Bronchial epithelial cell (primary cell): Measurements from ENCODE around the gene CSAD. TPM values are rescaled to one million over a fixed set of nuclear protein-coding genes. Genes with fewer than 3 reads are reported as not detected.
A peak's percentile ranks its signal among the peaks of the same experiment; 100 is the strongest.

Source experiments
- DNase-seq: peaks from one replicate; pipeline ENCODE4 v3.0.0-alpha.2; 2010; ENCODE audit warnings: low read depth
- FAIRE-seq: peaks from 2 replicates; lab custom pipeline; 2011; peaks lifted over from hg19 to GRCh38; lab: Jason Lieb, UNC
- H3K27me3 ChIP-seq: 2 replicates; pipeline ENCODE4 v1.5.1; 2011; ENCODE audit warnings: low read length; ENCODE audit not compliant: control insufficient read depth, insufficient read depth
- H3K36me3 ChIP-seq: 2 replicates; pipeline ENCODE4 v1.5.1; 2011; ENCODE audit warnings: low read length; ENCODE audit not compliant: control insufficient read depth, insufficient read depth
- H3K4me3 ChIP-seq: 2 replicates; pipeline ENCODE4 v1.5.1; 2011; ENCODE audit warnings: mild to moderate bottlenecking, low read depth, low read length, control low read depth
- CTCF ChIP-seq: IDR thresholded peaks from 2 replicates; pipeline ENCODE4 v1.5.1; 2011; ENCODE audit warnings: mild to moderate bottlenecking, moderate library complexity, low read length, control low read depth, inconsistent platforms; ENCODE audit not compliant: insufficient read depth, severe bottlenecking
- total RNA-seq: library from RNA; depleted of rRNA; stranded (reverse); fragments of >200 nt; gene quantifications from 2 replicates; pipeline ENCODE4 v1.2.1, GENCODE V29; 2014

The CSAD gene
- total RNA-seq, 1 donor from 2014 or later: 6.6 TPM

GRCh38 chr12:53214687-53215455, 34.1 kb upstream of the CSAD start:
- no peak for DNase-seq
- no peak for FAIRE-seq
- Histone ChIP-seq H3K27me3 (no peaks in the 10 kb centered on the region), H3K4me3 (no peak overlapping the region), H3K36me3 (peaks cover 55% of the 10 kb centered on the region)
- TF ChIP-seq CTCF: no peak

- no peak for DNase-seq
- Histone ChIP-seq H3K27me3 (no peaks in the 10 kb centered on the region), H3K4me3 (no peak overlapping the region), H3K36me3 (peaks cover 55% of the 10 kb centered on the region)
- no peak for TF ChIP-seq CTCF
- no peak for FAIRE-seq
Measured at GRCh38 chr12:53214221-53214620, 33.5 kb upstream of the CSAD start.

GRCh38 chr12:53213348-53213747, 32.6 kb upstream of the CSAD start:
- FAIRE-seq (no peak), DNase-seq (peak; percentile 39)
- peaks cover 55% of the 10 kb centered on the region for H3K36me3 ChIP-seq
- H3K27me3 ChIP-seq: no peaks in the 10 kb centered on the region
- TF ChIP-seq CTCF: peak; percentile 91
- no peak overlapping the region for H3K4me3 ChIP-seq

GRCh38 chr12:53212931-53213330, 32.2 kb upstream of the CSAD start:
- Histone ChIP-seq H3K4me3 (no peak overlapping the region), H3K27me3 (no peaks in the 10 kb centered on the region), H3K36me3 (peaks cover 52% of the 10 kb centered on the region)
- TF ChIP-seq CTCF: no peak
- DNase-seq (no peak), FAIRE-seq (no peak)

- DNase-seq: no peak
- TF ChIP-seq CTCF: peak; percentile 27
- no peak for FAIRE-seq
- Histone ChIP-seq H3K27me3 (no peaks in the 10 kb centered on the region), H3K36me3 (peaks cover 47% of the 10 kb centered on the region), H3K4me3 (no peak overlapping the region)
Measured at GRCh38 chr12:53211476-53212381, 31.0 kb upstream of the CSAD start.
